ENCODE data around the gene RNF224.

DNA sequence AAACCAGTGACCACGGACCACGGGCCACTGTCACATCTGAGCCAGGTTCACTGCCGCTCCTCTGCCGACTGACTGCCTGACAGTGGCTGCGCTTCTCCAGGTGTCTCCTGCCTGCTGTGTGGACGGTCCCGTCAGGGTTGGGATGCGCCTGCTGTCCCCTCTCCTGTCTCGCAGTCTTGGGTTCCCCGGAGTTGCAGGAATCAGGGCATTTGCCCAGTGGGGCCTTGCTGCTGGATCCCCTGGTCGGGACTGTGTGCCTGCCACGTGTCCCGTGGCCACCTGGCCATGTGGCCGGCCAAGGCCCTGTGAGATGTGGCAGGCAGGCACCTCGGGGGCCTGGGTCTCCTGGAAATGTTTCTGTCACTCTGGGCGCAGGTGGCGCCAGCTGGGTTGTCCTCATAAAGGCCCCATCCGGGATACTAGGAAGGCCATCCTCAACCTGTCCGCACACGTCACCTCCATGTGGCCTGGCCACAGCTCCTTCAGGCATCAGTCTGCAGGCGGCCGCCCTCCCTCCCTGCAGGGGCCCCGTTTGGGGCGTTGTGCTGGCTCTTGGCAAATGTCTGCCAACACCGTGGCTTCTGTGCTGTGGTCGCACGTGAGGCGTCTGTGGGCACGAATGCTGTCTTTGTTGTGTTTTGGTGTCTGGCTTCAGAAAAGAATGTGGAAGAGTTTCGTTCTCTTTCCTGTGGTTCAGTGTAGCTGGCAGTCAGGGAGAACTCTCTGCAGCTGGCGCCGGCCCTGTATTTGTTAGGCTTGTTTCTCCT is 43.8 kb downstream of the RNF224 start:
- TF ChIP-seq SUZ12 (IDR thresholded peaks at IDR 0.05; ENCODE audit: extremely low read depth, insufficient read depth, insufficient read length) (no peak), ZNF274 (IDR thresholded peaks at IDR 0.05; ENCODE audit: low read depth, low read length) (no peak)

All from NT2/D1 (cell line).